ENCODE data around the gene PCTP.

The PCTP gene

GRCh38 chr17:55813944-55814343, 63.1 kb downstream of the PCTP start:
- no peak overlapping the region for H3K4me3 Mint-ChIP-seq
- no peak for TF ChIP-seq CTCF (IDR thresholded peaks at IDR 0.05; ENCODE audit: unreplicated experiment in 3 of 3)

DNA sequence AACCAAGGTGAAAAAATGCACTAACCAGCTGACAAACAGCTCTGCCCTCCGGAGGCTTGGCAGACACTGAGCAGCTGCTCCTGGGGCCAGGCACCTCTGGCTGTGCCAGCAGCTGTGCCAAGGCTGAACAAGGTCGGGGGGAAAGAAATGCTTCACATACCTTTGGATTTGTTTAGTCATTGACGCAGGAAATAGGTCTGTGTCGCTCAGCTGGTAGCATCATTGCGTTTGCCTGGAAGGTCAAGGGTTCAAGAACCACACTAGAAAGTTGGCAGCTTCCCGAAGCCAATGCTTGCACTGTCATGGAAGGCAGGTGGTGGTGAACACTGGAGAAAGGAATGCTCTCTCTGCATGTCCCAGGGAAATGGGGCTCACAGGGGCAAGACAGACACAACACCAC, 63.5 kb downstream of the PCTP start:
- TF ChIP-seq CTCF (IDR thresholded peaks at IDR 0.05; ENCODE audit: unreplicated experiment in 3 of 3) = no peak
- no peak overlapping the region for H3K4me3 Mint-ChIP-seq
- peaks cover 28% of the 10 kb centered on the region for H3K4me1 Mint-ChIP-seq
- H3K9me3 Mint-ChIP-seq = peaks cover 9% of the 10 kb centered on the region
- no peak overlapping the region for H3K27ac Mint-ChIP-seq
- no peaks in the 10 kb centered on the region for H3K36me3 Mint-ChIP-seq (ENCODE audit: low read depth)
- no peaks in the 10 kb centered on the region for H3K27me3 Mint-ChIP-seq (ENCODE audit: low read depth)

More at GRCh38 chr17:55813944-55814343, 63.1 kb downstream of the PCTP start:
- H3K27me3 Mint-ChIP-seq (ENCODE audit: low read depth) = no peaks in the 10 kb centered on the region
- H3K27ac Mint-ChIP-seq = no peak overlapping the region
- no peaks in the 10 kb centered on the region for H3K36me3 Mint-ChIP-seq (ENCODE audit: low read depth)
- peaks cover 9% of the 10 kb centered on the region for H3K9me3 Mint-ChIP-seq
- H3K4me1 Mint-ChIP-seq = peaks cover 28% of the 10 kb centered on the region

DNA sequence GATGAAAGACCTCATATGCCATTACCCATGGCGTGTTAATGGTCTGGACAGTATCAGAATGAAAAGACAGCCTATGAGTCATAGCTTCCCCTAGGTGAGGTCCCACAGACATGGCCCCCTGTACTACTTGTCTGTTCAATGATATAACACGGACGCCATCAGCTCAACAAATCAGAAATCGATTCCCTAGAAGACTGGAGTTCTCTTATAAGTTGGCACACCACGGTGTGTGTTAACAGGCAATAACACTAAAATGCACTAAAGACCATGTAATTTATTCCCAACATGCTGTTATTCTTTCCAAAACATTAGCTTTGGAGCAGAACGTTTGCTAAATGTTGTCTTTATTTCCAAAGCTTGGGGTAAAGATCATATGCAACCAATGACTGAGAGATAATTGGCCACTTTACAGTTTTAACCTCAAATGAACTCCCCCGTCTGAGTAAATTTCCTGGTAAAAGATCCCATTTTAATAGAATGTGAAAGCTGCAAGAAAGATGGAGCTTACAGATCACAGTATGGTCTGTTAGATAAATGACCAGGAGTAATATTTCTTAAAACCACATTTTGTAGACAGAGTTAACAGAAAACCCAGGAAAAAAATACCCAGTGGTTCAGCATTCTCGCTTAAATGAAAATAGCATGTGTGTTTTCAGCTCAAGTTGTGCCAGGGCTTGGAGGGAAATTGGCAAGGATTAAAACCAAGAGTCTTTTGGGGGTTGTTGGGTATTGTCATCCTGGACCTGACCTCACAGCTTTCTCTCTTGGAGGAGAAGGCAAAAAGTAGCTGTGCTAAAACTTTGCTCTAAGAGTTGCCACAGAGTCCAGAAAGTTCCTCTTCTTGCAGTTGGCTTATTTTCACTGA, 65.9 kb downstream of the PCTP start:
- H3K4me1 Mint-ChIP-seq = peaks cover 28% of the 10 kb centered on the region

DNA sequence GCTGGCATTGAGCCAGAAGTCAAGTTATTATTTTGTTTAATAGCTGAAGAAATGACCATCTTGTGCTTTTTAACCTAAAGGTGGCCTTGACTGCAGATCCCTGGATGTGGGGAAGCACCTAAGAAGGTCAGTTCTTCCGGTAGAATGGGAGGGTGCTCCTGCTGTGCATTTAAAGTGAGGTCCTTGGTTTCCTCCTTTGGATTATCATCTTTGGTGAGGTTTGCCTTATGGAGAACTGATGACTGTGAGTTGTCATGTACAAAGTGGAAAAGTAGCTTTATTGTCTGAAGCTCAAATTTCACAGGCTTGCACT, 66.5 kb downstream of the PCTP start:
- Mint-ChIP-seq H3K36me3 (ENCODE audit: low read depth) (no peaks in the 10 kb centered on the region), H3K4me3 (no peak overlapping the region), H3K4me1 (peaks cover 28% of the 10 kb centered on the region), H3K9me3 (peaks cover 13% of the 10 kb centered on the region), H3K27me3 (ENCODE audit: low read depth) (no peaks in the 10 kb centered on the region), H3K27ac (no peak overlapping the region)
- no peak for TF ChIP-seq CTCF (IDR thresholded peaks at IDR 0.05; ENCODE audit: unreplicated experiment in 3 of 3)

More for the DNA sequence above, 65.9 kb downstream of the PCTP start:
- Mint-ChIP-seq H3K36me3 (ENCODE audit: low read depth) (no peaks in the 10 kb centered on the region), H3K27ac (no peak overlapping the region), H3K4me3 (no peak overlapping the region), H3K27me3 (ENCODE audit: low read depth) (no peaks in the 10 kb centered on the region), H3K9me3 (peaks cover 13% of the 10 kb centered on the region)
- TF ChIP-seq CTCF (IDR thresholded peaks at IDR 0.05; ENCODE audit: unreplicated experiment in 3 of 3) = no peak

DNA sequence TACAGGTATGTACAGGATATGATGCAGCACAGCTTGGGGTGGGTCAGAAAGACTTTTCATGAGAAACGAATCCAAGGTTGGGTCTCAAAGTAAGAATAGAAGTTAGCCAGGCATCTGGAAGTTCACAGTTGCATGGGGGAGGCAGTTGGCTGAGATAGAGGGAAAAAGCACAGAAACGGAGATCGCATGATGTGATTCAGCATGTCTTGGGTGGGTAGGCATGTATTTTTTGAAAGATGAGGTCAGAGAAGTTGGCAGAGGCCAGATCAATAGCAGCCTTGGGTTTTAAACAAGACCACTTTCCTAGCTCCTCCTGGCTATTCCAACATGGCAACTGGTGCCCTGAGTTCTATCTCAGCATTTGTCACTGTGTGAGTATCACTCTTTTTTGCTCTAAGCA, 67.2 kb downstream of the PCTP start:
- TF ChIP-seq CTCF (IDR thresholded peaks at IDR 0.05; ENCODE audit: unreplicated experiment in 3 of 3) = no peak
- H3K27ac Mint-ChIP-seq = no peak overlapping the region
- no peaks in the 10 kb centered on the region for H3K27me3 Mint-ChIP-seq (ENCODE audit: low read depth)
- H3K36me3 Mint-ChIP-seq (ENCODE audit: low read depth) = no peaks in the 10 kb centered on the region
- peaks cover 23% of the 10 kb centered on the region for H3K4me1 Mint-ChIP-seq
- peaks cover 13% of the 10 kb centered on the region for H3K9me3 Mint-ChIP-seq
- H3K4me3 Mint-ChIP-seq = no peak overlapping the region

Measured in nephron (organoid).